Measurements from ENCODE around the gene PCNA. TPM values are rescaled to one million over a fixed set of nuclear protein-coding genes. Genes with fewer than 3 reads are reported as not detected.

The PCNA gene
- total and polyA plus RNA-seq, 10 of the 15 experiments (the other 5 are each of a cell fraction or from before 2014, with no cell fraction given): 389 to 694 (median 540) TPM

GRCh38 chr20:5140195-5140594 lies 20.4 kb upstream of the PCNA start:
- no TSS peak for BruUV-seq (replicated peaks)
- Histone ChIP-seq H3K27ac (ENCODE audit: control insufficient read depth, insufficient read depth) (no peak overlapping the region), H3K4me2 (ENCODE audit: control insufficient read depth, insufficient read depth) (no peak overlapping the region), H3K4me3 (no peak overlapping the region), H4K20me1 (ENCODE audit: control insufficient read depth, insufficient read depth) (no peaks in the 10 kb centered on the region), H3K9ac (ENCODE audit: control insufficient read depth, insufficient read depth, low read length) (no peak overlapping the region), H3K4me1 (ENCODE audit: control insufficient read depth, insufficient read depth, low read length) (peaks cover 19% of the 10 kb centered on the region), H3K36me3 (ENCODE audit: control insufficient read depth in 2 of 2, insufficient read depth in 2 of 2, low read length in 1 of 2) (no peaks in the 10 kb centered on the region), H3K27me3 (replicated peaks in 1 of 2; ENCODE audit: control insufficient read depth in 2 of 2, insufficient read depth in 2 of 2, low read length in 1 of 2) (no peaks in the 10 kb centered on the region), H3K9me3 (replicated peaks; ENCODE audit: control insufficient read depth, insufficient read depth, low read length) (no peaks in the 10 kb centered on the region), H3K79me2 (ENCODE audit: control insufficient read depth, insufficient read depth, low read length) (peaks cover 16% of the 10 kb centered on the region), H2AFZ (ENCODE audit: control insufficient read depth, low read depth, low read length) (no peak overlapping the region)
- POLR2A ChIA-PET: no interaction called here
- ATAC-seq (no peak), DNase-seq (ENCODE audit: low read depth, low spot score) (no peak), FAIRE-seq (no peak)
- intact Hi-C loops (cut with micrococcal nuclease; ENCODE audit: unreplicated experiment): no loop called here
- CTCF ChIA-PET: interaction anchor here (0.7 to 1.8 kb wide), 3 partner anchors 14 to 52 kb away, joined by 4 to 10 read pairs (median 6); partner anchors contain the start of gene CDS2
- RAD21 ChIA-PET (ENCODE audit: unreplicated experiment): interaction anchor here (1.2 to 1.3 kb wide), 2 partner anchors 13 to 29 kb away, joined by 3 to 6 read pairs; partner anchors contain the start of gene CDS2
- in situ Hi-C loops (cut with MboI): no loop called here
- SMC1A ChIA-PET (ENCODE audit: uncharacterized antibody, unreplicated experiment): interaction anchor here (0.6 to 2.0 kb wide), 2 partner anchors 14 to 26 kb away, joined by 3 to 6 read pairs; partner anchors contain the start of gene CDS2
- TF ChIP-seq ATF7 (IDR thresholded peaks at IDR 0.05; ENCODE audit: low read depth): no peak

- no peak overlapping the region for H2AFZ ChIP-seq (ENCODE audit: control insufficient read depth, low read depth, low read length)
- POLR2A ChIA-PET: interaction anchor here (1.2 to 1.8 kb wide), 2 partner anchors 9 to 11 kb away, joined by 3 to 6 read pairs; partner anchors contain the start of gene CDS2
Measured at GRCh38 chr20:5136096-5136495, 16.3 kb upstream of the PCNA start.

More at GRCh38 chr20:5136096-5136495, 16.3 kb upstream of the PCNA start:
- SMC1A ChIA-PET (ENCODE audit: uncharacterized antibody, unreplicated experiment): interaction anchor here (1.3 to 2.8 kb wide), 8 partner anchors 10 to 56 kb away, joined by 3 to 11 read pairs (median 5); partner anchors contain the start of gene CDS2
- CTCF ChIA-PET: interaction anchor here (0.8 to 3.7 kb wide), 5 partner anchors 9 to 87 kb away, joined by 3 to 20 read pairs (median 4); partner anchors contain the start of gene CDS2
- Histone ChIP-seq H3K4me1 (ENCODE audit: control insufficient read depth, insufficient read depth, low read length) (peaks cover 6% of the 10 kb centered on the region; the same call in 1 of the 2 replicates), H3K27me3 (replicated peaks in 1 of 2; ENCODE audit: control insufficient read depth in 2 of 2, insufficient read depth in 2 of 2, low read length in 1 of 2) (no peaks in the 10 kb centered on the region), H3K4me3 (no peak overlapping the region), H3K9ac (ENCODE audit: control insufficient read depth, insufficient read depth, low read length) (no peak overlapping the region), H3K79me2 (ENCODE audit: control insufficient read depth, insufficient read depth, low read length) (peaks cover 21% of the 10 kb centered on the region), H3K36me3 (ENCODE audit: control insufficient read depth in 2 of 2, insufficient read depth in 2 of 2, low read length in 1 of 2) (no peaks in the 10 kb centered on the region), H3K27ac (ENCODE audit: control insufficient read depth, insufficient read depth) (no peak overlapping the region; the same call in 1 of the 2 replicates), H3K4me2 (ENCODE audit: control insufficient read depth, insufficient read depth) (0 out of 2 replicates have a peak overlapping the region, but pooled peaks have one; percentile 21), H3K9me3 (replicated peaks; ENCODE audit: control insufficient read depth, insufficient read depth, low read length) (no peaks in the 10 kb centered on the region), H4K20me1 (ENCODE audit: control insufficient read depth, insufficient read depth) (no peaks in the 10 kb centered on the region)
- BruUV-seq (replicated peaks): no TSS peak
- intact Hi-C loops (cut with micrococcal nuclease; ENCODE audit: unreplicated experiment): no loop called here
- in situ Hi-C loops (cut with MboI): no loop called here
- no peak for DNase-seq (ENCODE audit: low read depth, low spot score)
- RAD21 ChIA-PET (ENCODE audit: unreplicated experiment): interaction anchor here (1.8 to 2.9 kb wide), 2 partner anchors 9 to 56 kb away, joined by 4 to 18 read pairs; partner anchors contain the start of gene CDS2
- TF ChIP-seq YY1 (IDR thresholded peaks at IDR 0.05; ENCODE audit: low read depth, low read length): no peak
- TF ChIP-seq RUNX3 (IDR thresholded peaks at IDR 0.05; ENCODE audit: low read length): peak; percentile 58; the same call in 1 of the 2 replicates
- TF ChIP-seq BHLHE40 (IDR thresholded peaks at IDR 0.05; ENCODE audit: borderline replicate concordance in 1 of 2, low read depth in 2 of 2, low read length in 1 of 2): no peak
- 0 out of 2 replicates have a peak, but pooled peaks have one; percentile 26 for TF ChIP-seq EED (IDR thresholded peaks at IDR 0.05; ENCODE audit: low read depth)
- no peak for FAIRE-seq
- ATAC-seq: peak; percentile 61
- 44% methylated on average over 4 of the region's 4 CpGs for WGBS (ENCODE audit: insufficient coverage, insufficient replicate concordance, low lambda C conversion rate, missing lambda C conversion rate)
